Choroid plexus epithelial cell (primary cell): ENCODE measurements around the gene PLEKHA1.

Experiments
- DNase-seq: peaks from one replicate; pipeline ENCODE4 v3.0.0-alpha.2; 2010; ENCODE audit warnings: low read depth
- H3K4me3 ChIP-seq: 2 replicates; pipeline ENCODE4 v1.5.1; 2011; ENCODE audit warnings: low read depth, mild to moderate bottlenecking, control low read depth, low read length, moderate library complexity
- TF ChIP-seq, protein P1 (sequence below): conservative IDR thresholded peaks from 2 replicates; pipeline ENCODE4 v1.5.1; 2011; ENCODE audit warnings: low read depth, mild to moderate bottlenecking, control low read depth, inconsistent platforms, low read length, moderate library complexity

The PLEKHA1 gene

DNA sequence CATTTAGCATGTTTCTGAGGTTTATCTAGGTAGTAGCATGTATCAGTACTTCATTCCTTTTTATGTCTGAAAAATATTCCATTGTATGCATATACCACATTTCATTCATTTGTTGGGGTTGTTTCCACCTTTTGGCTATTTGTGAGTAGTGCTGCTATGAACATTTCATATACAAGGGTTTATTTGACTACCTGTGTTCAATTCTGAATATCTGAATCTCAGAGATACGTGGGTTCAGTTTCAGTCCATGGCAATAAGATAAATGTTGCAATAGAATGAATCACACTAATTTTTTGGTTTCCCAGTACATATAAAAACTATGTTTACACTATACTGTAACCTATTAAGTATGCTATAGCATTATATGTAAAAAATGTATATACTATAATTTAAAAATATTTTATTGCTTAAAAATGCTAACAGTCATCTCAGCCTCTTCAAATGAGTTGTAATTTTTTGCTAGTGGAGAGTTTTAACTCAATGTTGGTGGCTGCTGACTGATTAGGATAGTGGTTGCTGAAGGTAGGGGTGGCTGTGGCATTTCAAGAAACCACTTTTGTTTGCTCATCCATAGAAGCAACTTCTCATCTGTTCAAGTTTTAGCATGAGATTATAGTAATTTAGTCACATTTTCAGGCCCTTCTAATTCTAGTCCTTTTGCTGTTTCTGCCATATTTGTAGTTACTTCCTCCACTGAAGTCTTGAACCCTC is 13.9 kb downstream of the PLEKHA1 start:
- H3K4me3 ChIP-seq = no peak overlapping the region
- no peak for DNase-seq
- TF ChIP-seq, protein P1, sequence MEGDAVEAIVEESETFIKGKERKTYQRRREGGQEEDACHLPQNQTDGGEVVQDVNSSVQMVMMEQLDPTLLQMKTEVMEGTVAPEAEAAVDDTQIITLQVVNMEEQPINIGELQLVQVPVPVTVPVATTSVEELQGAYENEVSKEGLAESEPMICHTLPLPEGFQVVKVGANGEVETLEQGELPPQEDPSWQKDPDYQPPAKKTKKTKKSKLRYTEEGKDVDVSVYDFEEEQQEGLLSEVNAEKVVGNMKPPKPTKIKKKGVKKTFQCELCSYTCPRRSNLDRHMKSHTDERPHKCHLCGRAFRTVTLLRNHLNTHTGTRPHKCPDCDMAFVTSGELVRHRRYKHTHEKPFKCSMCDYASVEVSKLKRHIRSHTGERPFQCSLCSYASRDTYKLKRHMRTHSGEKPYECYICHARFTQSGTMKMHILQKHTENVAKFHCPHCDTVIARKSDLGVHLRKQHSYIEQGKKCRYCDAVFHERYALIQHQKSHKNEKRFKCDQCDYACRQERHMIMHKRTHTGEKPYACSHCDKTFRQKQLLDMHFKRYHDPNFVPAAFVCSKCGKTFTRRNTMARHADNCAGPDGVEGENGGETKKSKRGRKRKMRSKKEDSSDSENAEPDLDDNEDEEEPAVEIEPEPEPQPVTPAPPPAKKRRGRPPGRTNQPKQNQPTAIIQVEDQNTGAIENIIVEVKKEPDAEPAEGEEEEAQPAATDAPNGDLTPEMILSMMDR = no peak

DNA sequence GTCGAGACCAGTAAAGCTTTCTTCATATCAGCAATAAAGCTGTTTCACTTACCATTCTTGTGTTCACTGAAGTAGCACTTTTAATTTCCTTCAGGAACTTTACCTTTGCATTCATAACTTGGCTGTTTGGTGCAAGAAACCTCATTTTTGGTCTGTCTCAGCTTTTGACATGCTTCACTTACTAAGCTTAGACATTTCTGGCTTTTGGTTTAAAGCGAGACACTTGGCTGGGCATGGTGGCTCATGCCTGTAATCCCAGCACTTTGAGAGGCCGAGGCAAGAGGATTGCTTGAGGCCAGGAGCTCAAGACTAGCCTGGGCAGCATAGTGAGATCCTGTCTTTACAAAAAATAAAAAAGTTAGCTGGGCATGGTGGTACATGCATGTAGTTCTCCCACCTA is 15.8 kb downstream of the PLEKHA1 start:
- no peak overlapping the region for H3K4me3 ChIP-seq
- DNase-seq = no peak
- TF ChIP-seq, protein P1 = no peak

DNA sequence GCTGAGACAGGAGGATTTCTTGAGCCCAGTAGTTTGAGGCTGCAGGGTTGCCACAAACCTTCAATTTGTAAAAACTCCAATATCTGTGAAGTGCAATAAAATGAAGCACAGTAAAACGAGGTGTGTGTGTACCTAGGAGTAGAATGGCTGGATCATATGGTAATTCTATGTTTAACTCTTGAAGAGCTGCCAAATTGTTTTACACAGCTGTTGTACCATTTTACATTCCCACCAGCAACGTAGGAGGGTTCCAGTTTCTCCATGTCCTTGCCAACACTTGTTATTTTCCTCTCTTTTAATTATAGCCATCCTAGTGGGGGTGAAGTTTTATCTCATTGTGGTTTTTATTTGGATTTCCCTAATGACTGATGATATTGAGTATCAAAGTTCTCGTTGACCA is 16.2 kb downstream of the PLEKHA1 start:
- DNase-seq = no peak
- H3K4me3 ChIP-seq = no peak overlapping the region
- TF ChIP-seq, protein P1 = no peak

DNA sequence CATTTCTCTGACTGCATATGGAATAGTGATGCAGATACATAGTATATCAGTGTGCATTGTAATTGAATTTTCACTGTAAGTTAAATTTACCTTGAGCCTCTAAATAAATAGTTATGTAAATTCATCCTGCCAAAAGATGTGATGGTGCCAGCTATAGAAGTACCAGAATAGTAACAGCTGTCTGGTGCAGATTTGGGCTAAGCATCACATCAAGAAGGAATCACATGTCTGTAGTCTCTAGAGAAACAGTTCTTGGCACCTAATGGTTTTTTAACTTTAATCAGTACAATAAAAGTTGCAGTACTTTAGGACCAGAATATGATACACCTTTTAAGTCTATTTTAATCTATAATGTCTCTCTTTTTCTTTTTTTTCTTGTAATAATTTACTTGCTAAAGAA is 17.4 kb downstream of the PLEKHA1 start:
- TF ChIP-seq, protein P1 = no peak
- H3K4me3 ChIP-seq = no peak overlapping the region
- DNase-seq = no peak

DNA sequence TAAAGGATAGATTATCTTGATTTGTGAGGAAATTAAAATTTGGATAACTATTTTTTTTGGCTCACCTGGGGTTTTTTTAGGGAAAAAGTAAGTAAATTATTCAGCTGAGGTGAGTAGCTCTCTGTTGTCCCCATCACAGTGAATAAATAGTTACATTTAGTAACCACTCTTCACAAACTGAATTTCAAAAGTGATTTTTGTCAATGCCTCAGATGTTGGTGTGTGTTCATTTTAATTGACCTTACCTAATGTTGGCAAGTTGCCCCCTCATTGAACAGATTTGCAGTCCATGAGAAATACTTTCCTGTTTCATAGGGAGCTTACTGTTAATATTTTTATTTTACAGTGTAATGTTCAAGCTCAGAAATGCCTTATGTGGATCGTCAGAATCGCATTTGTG is 18.3 kb downstream of the PLEKHA1 start:
- no peak for DNase-seq
- H3K4me3 ChIP-seq = no peak overlapping the region
- TF ChIP-seq, protein P1 = no peak

DNA sequence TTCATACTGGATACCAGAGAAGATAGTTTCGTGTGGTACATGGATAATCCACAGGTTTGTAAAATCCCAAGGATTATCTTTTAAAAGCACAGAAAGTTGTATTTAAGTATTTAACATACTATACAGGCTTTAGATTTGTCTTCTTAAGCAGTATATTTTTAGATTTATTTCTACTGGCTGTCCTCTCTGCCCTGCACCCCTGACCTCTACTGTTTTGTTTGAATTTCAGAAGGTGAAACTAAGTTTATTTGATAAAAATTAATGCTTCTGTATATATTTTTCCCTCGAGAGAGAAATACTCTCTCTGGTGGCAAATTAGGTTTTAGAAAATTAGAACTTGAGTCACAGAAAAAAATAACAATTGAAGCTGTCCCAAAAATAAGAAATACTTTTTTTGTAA is 18.8 kb downstream of the PLEKHA1 start:
- H3K4me3 ChIP-seq = no peak overlapping the region
- DNase-seq = no peak
- TF ChIP-seq, protein P1 = no peak

DNA sequence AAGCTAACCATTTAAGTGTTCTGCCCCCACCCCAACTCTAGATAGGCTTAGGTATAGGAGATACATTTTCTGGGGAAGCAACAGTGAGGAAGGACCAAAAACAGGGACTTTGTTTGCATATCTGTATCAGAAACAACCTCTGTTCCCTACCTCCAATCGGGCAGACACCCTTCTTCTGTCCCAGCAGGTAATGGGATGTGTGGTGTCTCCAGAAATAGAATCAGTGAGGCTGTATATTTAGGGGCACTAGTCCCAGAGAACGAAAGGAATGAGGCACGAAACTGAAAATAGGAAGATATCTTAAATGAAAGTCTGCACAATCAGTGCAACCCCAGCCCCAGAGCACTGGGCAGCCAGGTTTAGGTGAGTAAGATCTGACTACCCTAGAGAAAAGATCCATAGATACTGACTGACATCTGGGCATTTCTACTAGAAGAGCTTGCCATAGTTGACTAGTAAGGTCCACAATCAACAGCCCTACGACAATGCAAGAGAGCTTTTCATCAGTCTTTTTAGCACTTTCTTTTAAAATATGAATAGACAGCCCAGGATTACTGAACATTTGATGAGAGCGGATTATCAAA is 28.1 kb downstream of the PLEKHA1 start:
- DNase-seq = no peak
- TF ChIP-seq, protein P1 = no peak
- H3K4me3 ChIP-seq = no peak overlapping the region
